NCI-H128 (cell line): ENCODE measurements around the gene ACER3.
"Not testable (repeated sequence)": the region's sequence is repeated elsewhere in the genome, so short reads cannot be mapped to it uniquely, and the experiment has no call there.

ENCODE experiments used
- DNase-seq: peaks from one replicate; lab custom pipeline; 2025; ENCODE audit not compliant: unreplicated experiment; lab: John Stamatoyannopoulos, UW

The ACER3 gene

DNA sequence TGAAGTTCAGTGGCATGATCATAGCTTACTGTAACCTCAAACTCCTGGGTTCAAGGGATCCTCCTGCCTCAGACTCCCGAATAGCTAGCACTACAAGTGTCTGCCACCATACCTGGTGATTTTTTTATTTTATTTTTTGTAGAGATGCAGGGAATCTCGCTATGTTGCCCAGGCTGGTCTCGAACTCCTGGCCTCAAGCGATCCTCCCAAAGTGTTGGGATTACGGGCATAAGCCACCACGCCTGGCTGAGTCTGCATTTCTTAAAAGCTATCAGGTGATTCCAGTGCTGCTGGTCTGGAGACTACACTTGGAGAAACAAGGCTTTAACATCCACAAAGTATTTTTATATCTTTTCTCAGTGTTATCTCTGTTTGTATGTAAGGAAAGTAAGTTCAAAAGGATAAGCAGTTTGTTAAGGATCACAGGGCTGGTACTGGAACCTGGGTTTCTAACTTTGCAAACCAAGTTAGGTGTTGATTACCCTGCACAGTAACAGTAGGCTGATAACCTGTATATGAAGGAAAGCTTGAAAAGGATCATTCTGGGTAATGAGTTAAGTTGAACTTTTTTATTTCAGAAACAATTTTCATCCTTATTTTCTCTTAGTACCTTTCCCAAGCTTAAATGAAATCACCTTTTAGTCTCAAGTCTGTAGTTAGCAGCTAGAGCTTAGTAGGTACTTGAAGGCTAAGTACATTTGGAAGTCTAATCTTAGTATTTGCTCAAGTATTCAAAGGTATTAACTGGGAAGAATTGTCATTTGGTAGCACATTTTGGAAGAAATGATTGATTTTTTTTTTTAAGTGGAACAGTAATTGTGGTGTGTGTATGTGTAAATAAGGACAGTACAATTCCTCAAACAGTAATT lies 12.5 kb downstream of the ACER3 start:
- no peak for DNase-seq

DNA sequence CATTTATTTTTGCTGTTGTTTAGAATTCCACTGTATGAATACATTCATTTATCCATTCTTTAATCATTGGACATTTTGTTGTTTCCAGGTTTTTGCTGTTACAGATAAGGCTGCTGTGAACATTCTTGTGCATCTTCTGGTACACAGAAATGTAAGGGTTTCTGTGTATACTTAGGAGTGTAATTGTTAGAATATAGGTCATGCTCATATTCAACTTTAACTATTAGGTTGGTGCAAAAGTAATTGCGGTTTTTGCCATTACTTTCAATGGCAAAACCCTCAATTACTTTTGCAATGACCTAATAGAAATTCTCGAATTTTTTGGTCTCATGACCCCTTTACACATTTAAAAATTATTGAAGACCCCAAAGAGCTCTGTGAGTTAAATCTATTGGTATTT lies 17.3 kb downstream of the ACER3 start:
- DNase-seq = no peak

DNA sequence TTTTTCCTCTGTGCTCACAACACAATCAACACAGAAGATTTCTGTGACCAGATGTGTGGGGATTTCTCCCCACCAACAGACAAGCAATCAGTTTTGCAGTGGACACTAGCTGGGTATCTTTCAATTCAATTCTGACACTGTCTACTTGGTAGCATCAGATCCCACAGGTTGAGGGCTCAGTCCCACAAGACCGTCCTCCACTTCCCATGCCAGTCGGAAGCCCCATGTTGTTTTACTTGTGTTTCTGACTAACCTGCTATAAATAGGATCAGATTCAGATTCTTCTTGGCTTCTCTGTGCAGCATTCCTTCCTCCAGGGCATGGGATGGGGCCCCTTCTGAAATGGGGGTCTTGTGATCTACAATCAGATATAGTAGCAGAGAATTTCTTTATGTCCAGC lies 19.6 kb downstream of the ACER3 start:
- DNase-seq = no peak

DNA sequence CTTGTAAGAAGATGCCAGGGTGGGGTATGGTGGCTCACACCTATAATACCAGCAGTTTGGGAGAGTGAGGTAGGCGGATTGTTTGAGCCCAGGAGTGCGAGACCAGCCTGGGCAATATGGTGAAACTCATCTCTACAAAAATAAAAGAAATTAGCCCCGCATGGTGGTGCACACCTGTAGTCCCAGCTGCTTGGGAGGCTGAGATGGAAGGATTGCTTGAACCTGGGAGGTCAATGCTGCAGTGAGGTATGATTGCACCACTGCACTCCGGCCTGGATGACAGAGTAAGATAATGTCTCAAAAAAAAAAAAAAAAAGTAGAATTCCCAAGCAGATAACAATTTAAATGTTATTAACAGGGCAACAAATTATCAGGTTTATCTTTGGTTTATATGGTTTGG lies 20.2 kb downstream of the ACER3 start:
- no peak for DNase-seq

DNA sequence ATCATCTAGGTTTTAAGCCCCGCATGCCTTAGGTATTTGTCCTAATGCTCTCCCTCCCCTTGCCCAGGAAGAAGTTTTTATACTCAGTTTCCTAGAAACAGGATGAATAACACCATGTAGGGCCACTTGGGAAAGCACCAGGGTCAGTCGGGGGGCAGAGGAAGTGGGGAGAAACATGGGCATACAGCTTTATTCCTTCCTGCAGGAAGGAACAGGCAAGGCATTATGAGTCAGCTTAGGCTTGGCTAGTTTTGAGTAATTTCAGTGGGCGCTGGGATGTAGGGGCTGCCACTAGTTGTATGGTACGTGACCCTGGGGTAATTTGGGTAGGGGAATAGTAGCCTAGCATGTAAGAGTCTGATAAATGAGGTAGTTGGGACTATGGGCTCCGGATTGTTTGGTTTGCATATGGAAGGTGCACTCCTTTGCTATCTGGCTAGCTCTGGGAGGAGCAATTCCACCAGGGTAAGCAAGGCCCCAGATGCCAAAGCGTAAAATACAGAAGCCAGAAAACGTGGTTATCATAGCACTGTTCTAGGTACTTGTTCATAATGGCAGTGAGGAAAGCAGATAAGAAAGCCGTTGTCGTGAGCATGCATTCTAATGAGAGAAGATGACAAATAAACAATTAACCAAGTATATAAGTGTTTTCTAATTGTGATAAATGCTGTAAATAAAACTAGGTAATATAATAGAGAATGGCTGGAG lies 24.8 kb downstream of the ACER3 start:
- DNase-seq = no peak

DNA sequence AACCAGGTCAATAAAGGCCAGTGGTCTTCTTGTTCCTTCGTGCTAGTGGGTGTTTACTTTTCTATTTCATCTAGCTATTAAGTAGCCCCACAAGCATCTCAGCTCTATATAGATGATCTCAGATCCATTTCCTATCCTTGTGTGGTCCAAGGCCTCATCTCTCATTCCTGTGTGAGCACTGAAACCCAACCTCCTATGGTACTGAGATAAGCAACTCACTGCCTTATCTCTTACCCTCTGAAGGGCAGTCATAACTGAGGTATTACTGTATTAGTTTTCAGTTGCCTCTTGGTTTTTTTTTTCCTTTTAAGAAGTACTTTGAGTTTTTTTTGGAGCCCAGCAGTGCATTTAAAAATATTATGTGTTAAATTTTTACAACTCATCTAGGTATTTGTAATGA lies 28.3 kb downstream of the ACER3 start:
- no peak for DNase-seq

DNA sequence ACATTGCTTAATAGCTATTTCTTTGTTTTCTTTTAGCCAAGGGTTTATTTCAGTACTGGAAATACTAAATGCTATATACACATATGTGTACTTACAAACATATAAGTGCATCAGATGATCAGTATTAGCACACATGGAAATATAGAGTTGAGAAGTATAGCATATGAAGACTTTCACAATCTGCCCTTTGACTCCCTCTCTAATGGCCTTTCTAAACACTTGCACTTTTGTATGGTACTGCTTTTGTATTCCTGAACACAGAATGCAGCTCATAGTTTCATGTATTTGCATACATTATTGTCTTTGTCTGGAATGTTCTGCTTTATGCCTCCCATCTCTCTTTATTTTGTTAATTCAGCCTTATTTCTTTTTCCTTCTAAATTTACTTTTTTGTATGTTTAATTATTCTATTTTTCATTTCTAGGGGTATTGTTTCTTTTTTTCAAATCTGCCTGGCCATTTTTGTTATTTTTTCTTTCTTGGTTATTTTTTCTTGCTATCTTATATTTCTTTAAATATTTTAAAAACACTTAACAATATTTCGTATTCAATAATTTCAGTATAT lies 28.8 kb downstream of the ACER3 start:
- DNase-seq = no peak

DNA sequence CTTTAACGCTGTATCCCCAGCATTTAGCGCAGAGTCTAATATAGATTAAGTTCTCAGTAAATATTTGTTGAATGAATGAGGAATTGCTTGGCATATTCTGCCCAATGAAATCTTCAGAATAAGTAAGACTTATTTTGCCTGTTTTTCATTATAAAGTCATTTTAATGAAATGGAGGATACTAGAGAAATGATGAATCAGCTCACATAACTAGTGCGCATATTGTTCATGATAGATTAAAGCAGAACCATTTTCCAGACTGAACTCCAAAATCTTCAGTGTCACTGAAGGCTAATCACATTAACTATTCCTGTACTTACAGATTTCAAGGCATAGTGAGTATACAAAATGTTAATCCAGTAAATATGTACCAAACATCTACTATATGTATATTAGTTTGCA lies 29.6 kb downstream of the ACER3 start:
- DNase-seq = no peak

DNA sequence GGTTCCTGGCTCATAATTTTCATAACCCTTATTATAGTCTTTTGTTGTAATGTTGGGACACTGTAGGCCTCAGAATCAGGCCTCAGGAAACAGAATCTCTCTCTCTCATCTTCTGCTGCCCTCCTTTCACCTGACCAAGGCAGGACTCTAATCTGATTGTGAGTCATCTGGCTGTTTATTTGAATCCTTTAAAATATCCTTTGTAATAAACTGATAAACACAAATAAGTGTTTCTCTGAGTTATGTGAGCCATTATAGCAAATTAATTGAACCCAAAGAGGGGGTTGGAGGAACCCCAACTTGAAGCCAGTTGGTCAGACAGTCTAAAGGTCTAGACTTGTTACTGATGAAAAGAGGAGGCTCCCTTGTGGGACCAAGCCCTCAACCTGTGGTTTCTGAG lies 30.6 kb downstream of the ACER3 start:
- DNase-seq = no peak

DNA sequence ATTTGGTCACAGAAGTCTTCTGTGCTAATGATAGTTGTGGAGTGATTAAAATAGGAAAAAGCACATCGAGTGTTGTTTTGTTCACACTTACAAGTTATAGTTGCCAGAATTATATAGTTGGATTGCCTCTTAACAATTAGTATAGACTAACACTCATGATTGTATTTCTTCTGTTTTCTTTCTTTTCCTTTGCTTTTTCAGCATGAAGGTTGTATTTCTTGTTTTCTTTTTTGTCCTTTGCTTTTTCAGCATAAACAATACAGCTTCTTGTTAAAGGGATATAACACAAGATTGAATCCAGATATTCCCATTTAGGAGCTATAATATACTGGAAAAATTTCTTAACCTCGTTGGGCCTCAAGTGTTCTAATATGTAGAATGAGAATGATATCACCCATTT lies 31.1 kb downstream of the ACER3 start:
- no peak for DNase-seq

DNA sequence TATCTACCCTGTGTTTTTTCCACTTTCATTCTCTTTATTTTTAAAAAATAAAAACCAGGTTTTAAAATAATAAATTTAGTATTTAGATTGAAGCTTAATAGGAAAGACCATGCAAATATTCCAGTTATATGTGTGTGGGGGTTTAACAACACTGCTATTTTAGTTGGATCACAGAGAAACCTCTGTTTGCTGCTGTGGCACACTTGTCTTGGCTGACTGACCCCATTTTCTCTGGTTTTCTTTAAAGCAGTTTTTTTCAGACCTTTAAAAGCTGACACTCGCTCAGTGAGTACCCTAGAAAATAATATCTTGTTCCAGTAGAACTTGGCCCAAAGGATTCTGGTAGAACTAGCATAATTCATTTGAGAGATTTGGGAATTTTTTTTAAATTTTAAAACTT lies 31.6 kb downstream of the ACER3 start:
- no peak for DNase-seq

DNA sequence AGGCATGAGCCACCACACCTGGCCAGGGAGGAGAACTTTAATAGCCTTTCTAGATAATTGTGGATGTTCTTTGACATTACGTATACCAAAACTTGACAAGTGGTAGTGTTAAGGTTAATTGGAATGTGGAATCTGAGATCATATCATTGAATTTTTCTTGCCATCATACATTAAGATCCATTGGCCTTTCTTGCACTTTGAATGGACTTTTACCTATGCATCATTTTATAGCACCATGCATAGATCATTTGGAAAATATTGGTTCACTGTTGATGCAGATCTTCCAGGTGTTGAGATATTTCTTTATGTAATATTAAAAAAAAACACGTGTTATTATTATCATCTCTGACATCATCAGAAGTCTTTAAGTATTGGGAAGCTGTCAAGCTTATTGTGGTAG lies 36.5 kb downstream of the ACER3 start:
- DNase-seq = no peak

DNA sequence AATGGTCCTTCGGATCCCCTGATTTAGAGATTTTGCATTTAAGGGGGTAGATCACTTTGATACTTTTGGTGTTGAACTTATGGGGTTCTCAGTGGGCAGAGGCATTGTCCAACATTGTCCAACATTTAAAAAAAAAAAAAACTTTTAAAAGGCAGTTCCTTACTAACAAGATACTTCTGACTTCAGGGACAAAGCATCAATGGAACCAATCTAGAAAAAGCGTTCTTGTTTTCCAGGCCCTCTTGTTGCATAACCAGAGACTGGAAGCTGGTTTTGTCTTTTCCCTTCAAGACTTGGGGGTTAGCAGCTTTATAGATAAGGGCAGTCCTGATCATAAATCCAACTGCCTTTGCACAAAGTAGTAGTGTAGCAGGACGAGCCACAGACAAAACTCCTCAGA lies 40.4 kb downstream of the ACER3 start:
- DNase-seq = no peak

DNA sequence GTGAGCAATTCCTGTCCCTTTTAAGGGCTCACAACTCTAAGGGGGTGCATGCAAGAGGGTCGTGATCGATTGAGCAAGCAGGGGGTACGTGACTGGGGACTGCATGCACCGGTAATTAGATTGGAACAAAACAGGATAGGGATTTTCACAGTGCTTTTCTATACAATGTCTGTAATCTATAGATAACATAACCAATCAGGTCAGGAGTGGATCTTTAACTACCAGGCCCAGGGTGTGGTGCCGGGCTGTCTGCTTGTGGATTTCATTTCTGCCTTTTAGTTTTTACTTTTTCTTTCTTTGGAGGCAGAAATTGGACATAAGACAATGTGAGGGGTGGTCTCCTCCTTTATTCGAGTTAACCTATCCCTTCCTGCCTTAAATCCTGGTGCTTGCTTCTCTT lies 40.9 kb downstream of the ACER3 start:
- not testable (repeated sequence) for DNase-seq

DNA sequence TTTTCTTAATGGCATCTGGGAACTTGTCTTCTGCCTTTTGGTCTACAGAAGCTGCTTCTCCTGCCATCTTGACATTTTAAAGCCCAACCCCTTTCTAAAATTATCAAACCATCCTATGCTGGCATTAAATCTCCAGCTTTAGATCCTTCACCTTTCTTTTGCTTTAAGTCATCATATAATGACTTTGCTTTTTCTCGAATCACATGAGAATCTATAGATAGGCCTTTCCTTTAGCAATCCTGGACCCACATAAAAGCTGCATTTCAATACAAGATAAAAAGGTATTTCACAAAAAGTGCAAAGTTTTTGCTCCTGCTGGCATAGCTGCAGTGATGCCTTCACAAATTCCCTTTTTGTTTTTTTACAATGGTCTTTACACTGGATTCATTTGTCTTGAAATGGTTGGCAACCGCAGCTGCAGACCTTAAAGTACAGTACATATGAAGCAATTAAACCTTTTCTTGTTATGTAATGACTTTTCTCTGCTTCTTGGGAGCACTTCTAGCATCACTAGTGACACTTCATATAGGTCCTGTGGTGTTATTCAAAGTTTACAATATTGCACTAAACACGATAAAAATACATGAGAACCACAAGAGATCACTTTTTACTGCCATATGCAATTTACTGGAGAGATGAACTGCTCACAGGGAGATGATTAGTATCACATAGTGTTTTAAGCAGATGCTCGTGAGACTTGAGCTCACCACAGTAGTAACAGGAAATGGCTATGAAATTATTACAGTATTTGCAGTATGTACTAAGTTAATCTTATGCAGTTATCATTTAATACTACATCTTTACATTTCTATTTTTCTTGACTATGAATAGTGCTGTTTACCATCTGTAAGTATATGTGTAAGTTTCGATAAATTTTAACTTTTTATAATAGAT lies 41.6 kb downstream of the ACER3 start:
- no peak for DNase-seq

DNA sequence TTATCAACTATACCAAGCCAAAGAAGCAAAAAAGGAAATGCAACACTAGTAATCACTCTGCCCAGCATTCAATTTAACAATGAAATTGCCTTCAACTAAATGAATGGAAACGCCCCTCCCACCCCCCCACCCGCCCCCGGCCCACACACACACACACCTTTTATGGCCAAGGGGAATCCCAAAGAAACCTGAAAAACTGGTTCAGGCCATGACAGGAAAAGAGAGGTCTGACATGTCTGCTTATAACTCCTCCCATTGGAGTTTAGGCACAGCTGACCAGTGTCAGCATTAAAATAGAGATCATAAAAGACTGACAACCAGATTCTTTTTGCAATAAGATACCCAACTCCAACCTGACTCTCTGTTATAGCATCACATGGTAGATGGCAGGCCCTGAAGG lies 42.6 kb downstream of the ACER3 start:
- DNase-seq = no peak

DNA sequence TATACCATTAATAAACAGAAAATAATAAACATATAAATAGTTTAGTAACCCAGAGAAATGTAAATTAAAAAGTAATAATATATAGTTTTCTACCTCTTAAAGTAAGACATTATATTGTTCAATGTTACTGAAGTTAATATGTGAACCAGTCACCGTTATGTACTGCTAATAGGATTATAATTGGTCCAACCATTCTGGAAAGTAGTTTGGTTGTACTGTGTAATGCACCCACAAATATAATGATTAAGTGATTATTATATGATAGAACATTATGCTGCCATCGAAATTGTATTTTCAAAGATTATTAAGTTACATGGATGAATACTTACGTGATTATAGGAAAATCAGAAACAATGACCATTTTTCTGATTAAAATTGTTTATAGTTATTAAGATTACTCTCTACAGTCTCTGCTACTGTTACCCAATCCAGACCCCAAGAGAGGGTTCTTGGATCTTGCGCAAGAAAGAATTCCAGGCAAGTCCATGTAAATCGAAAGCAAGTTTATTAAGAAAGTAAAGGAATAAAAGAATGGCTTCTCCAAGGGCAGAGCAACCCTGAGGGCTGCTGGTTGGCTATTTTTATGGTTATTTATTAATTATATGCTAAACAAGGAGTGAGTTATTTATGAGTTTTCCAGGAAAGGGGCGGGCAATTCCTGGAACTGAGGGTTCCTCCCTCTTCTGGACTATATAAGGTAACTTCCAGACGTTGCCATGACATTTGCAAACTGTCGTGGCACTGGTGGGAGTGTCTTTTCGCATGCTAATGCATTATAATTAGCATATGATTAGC lies 50.1 kb downstream of the ACER3 start:
- no peak for DNase-seq

DNA sequence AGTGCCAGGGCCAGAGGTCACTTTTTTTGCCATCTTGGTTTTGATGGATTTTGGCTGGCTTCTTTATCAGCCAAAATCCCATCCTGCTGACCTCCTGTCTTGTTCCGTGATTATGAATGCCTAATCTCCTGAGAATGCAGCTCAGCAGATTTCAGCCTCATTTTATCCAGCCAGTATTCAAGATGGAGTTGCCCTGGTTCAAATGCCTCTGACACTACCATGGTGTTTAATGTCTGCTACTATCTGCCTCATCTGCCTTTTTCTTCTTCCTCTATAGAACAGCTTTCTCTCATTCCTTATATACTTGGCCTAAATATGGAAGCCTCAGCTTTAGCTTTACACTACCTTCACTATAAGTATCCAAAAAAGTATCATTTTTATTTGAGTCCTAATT lies 50.7 kb downstream of the ACER3 start:
- no peak for DNase-seq

DNA sequence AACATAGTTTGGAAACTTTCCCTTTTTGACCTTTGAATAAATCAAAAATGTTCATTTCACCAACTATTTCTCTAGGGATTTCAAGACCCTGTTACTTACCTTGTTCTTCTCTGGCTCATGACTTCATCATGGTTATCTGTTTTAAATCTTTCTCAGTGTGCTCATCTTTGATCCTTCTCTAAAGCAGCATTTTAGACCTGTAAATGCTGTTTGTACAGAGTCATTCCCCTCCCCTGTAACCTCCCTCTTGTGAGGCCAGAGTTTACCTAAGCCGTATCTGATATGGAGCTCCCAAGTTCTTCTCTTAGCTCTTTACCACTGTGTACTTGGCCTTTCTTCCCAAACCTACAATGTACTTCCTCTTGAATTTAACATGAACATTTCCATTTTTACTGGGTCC lies 56.0 kb downstream of the ACER3 start:
- DNase-seq = no peak

DNA sequence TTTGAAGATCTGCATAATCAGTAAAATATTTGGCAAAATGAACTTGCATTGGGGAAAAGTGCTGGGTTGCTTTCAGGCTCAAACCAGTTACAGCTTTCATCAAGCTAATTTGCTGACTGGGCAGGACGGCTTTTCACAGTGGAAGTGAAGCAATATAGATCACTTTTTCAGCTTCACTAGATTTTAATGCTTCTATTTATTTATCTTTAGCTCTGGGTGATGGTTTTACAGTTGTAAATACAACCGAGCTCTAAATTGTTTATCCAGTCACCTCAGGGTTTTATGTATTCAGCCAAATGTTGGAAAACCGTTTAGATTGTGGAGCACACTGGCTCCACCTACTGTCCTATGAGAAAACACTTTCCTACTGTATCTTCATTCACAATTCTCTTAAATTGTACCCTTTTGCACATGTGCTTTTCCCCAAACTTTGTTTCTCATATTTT lies 58.2 kb downstream of the ACER3 start:
- DNase-seq = no peak
